Naive thymus-derived CD8-positive, alpha-beta T cell (primary cell): ENCODE results near the gene SMARCE1. TPM values are rescaled to one million over a fixed set of nuclear protein-coding genes. Genes with fewer than 3 reads are reported as not detected.

Source experiments
- ATAC-seq, 2 donors: fragments of 150-1000 bp; cut with Tn5 transposase in 1 of 2; sonication (Bioruptor Pico), chemical (Tn5 transposase) in 1 of 2; 1 replicate in 1 of 2; 2 replicates in 1 of 2; pipeline ENCODE4 v1.10.0; 2021; ENCODE audit warnings: mild to moderate bottlenecking in 2 of 2, moderate library complexity in 2 of 2
- POLR2A ChIA-PET: fragments of 350-600 bp; sonication (Branson Sonifier 250); formaldehyde crosslinking; loops from one replicate; lab custom pipeline; 2021; ENCODE audit warnings: antibody characterized with exemption; lab: Charles Lee
- DNase-seq, 10 donors: peaks; one replicate each; pipeline versions ENCODE4 v3.0.0 to v3.0.0-alpha.2; 2020 to 2022
- H3K27ac Mint-ChIP-seq, 10 donors: one replicate each; pipeline ENCODE4 v1.8.0; 2020 to 2022; ENCODE audit warnings: mild to moderate bottlenecking in 10 of 10, mixed read lengths in 10 of 10, moderate library complexity in 4 of 10, inconsistent platforms in 1 of 10
- H3K27me3 Mint-ChIP-seq, 5 donors: one replicate each; pipeline ENCODE4 v1.8.0; 2021 to 2022; ENCODE audit warnings: mixed read lengths in 5 of 5
- H3K36me3 Mint-ChIP-seq, 3 donors: one replicate each; pipeline ENCODE4 v1.8.0; 2020 to 2022; ENCODE audit warnings: mixed read lengths in 3 of 3, mild to moderate bottlenecking in 2 of 3, inconsistent platforms in 1 of 3
- H3K4me1 Mint-ChIP-seq, 4 donors: one replicate each; pipeline ENCODE4 v1.8.0; 2021 to 2022; ENCODE audit warnings: mixed read lengths in 4 of 4
- H3K4me3 Mint-ChIP-seq, 10 donors: one replicate each; pipeline ENCODE4 v1.8.0; 2020 to 2022; ENCODE audit warnings: mild to moderate bottlenecking in 10 of 10, mixed read lengths in 10 of 10, moderate library complexity in 6 of 10, inconsistent platforms in 1 of 10
- H3K9me3 Mint-ChIP-seq, 9 donors: one replicate each; pipeline ENCODE4 v1.8.0; 2020 to 2022; ENCODE audit warnings: mixed read lengths in 9 of 9, mild to moderate bottlenecking in 3 of 9, inconsistent platforms in 1 of 9, moderate library complexity in 1 of 9
- polyA plus RNA-seq, 3 donors: library from polyadenylated mRNA; unstranded; fragments of 300-500 nt; fragmentation: Illumina TruSeq; gene quantifications; one replicate each; pipeline ENCODE4 v1.2.3, GENCODE V29; 2021
- total RNA-seq, 8 experiments: library from RNA in 2 of 8; stranded (reverse) in 2 of 8; gene quantifications; one replicate each; pipeline ENCODE4 v1.2.3 and lab custom pipeline; 2021 to 2026

SMARCE1 gene
- total RNA-seq: 100 to 1,000 TPM in 1 of 2 experiments, 10 to 100 TPM in 1; 97.5 to 108 TPM
- polyA plus RNA-seq: 100 to 1,000 TPM; 195 to 229 (median 220) TPM
- total RNA-seq (lab: John Stamatoyannopoulos, UW): 11.8 to 42.3 (median 25.2) reads per million in 6 experiments

- H3K27me3 Mint-ChIP-seq: no peaks in the 10 kb centered on the region
- H3K36me3 Mint-ChIP-seq: peaks cover 5 to 28% (median 10%) of the 10 kb centered on the region in 3 donors
- H3K4me1 Mint-ChIP-seq: peaks cover 13 to 59% (median 45%) of the 10 kb centered on the region in 4 donors
- POLR2A ChIA-PET: interaction anchor here (0.5 to 3.5 kb wide), 23 partner anchors 13 to 1042 kb away, joined by 3 to 46 read pairs (median 4); partner anchors contain the start of gene CCR7
- DNase-seq: peak; percentile 48 to 90 (median 68)
- H3K27ac Mint-ChIP-seq: peak within 1 kb of the TSS; percentile 94 to 100 (median 98)
- H3K9me3 Mint-ChIP-seq: no peaks in the 10 kb centered on the region
- ATAC-seq: peak; percentile 74 to 81
- H3K4me3 Mint-ChIP-seq: peak within 1 kb of the TSS; percentile 89 to 99 (median 95)
These were observed at the start of gene SMARCE1 for GRCh38 chr17:40647624-40648383. Gene SMARCE1 (minus strand): TSS chr17:40647818. CDS start chr17:40645802, 2,016 bp downstream.

GRCh38 chr17:40697297-40697696 lies 49.7 kb upstream of the SMARCE1 start:
- H3K27me3 Mint-ChIP-seq: peaks cover 1 to 39% (median 9%) of the 10 kb centered on the region in 5 donors
- POLR2A ChIA-PET: no interaction called here
- H3K4me3 Mint-ChIP-seq: no peak overlapping the region
- ATAC-seq (no peak), DNase-seq (no peak)
- no peaks in the 10 kb centered on the region for H3K9me3 Mint-ChIP-seq
- H3K36me3 Mint-ChIP-seq: no peaks in the 10 kb centered on the region
- H3K27ac Mint-ChIP-seq: peak overlapping the region in 1 of 10 donors; percentile 72
- no peaks in the 10 kb centered on the region for H3K4me1 Mint-ChIP-seq

DNA sequence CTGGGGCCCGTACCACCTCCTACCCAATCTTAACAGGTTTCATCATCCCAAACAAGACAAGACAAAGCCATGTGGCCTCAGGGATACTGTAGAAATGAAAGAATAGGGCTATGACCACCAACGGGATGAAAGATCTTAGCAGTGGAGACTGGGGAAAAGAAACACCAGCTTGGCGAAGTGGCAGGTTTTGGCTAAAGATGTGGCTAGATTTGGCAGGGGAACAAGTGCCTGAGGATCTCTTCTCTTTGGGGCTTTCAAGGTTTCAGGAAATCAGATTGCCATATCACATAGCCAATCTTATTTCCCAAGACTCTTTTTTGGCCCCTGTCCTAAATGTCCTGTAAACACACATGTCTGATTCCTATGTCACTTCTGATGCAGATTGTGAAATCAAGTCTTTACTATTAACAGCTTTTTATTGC lies 49.0 kb upstream of the SMARCE1 start:
- POLR2A ChIA-PET: no interaction called here
- Mint-ChIP-seq H3K4me3 (no peak overlapping the region), H3K4me1 (no peaks in the 10 kb centered on the region), H3K36me3 (no peaks in the 10 kb centered on the region), H3K27ac (no peak overlapping the region), H3K27me3 (peaks cover 1 to 42% (median 9%) of the 10 kb centered on the region in 5 donors), H3K9me3 (no peaks in the 10 kb centered on the region)
- no peak for ATAC-seq
- no peak for DNase-seq

- ATAC-seq: no peak
- H3K4me1 Mint-ChIP-seq: no peaks in the 10 kb centered on the region
- POLR2A ChIA-PET: no interaction called here
These were observed 48.4 kb upstream of the SMARCE1 start for GRCh38 chr17:40695874-40696472.

DNA sequence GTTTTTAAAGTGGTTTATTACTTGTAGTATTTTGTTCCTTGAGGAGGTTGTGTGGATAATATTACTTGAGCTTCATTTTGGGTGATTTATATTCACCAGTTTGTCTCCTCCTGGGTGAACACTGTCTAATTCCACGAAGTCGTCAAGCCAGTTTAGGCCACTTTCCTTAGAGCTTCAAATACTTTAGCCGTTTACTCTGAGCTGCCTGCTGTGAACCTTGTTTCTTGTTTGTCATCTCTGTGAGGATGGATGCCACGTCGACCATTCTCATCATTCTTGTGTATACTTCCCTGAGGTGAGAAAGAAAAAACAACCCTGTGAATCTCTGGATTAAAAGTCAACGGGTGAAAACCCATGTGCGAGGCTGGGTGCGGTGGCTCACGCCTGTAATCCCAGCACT lies 47.0 kb upstream of the SMARCE1 start:
- Mint-ChIP-seq H3K4me3 (no peak overlapping the region), H3K27ac (no peak overlapping the region), H3K9me3 (no peaks in the 10 kb centered on the region), H3K27me3 (peaks cover 0 to 49% (median 9%) of the 10 kb centered on the region in 5 donors), H3K4me1 (no peaks in the 10 kb centered on the region), H3K36me3 (no peaks in the 10 kb centered on the region)
- POLR2A ChIA-PET: no interaction called here
- ATAC-seq (no peak), DNase-seq (no peak)

More at GRCh38 chr17:40695874-40696472, 48.4 kb upstream of the SMARCE1 start:
- Mint-ChIP-seq H3K9me3 (no peaks in the 10 kb centered on the region), H3K27me3 (peaks cover 0 to 47% (median 9%) of the 10 kb centered on the region in 5 donors), H3K4me3 (no peak overlapping the region), H3K36me3 (no peaks in the 10 kb centered on the region), H3K27ac (no peak overlapping the region)
- DNase-seq: no peak

DNA sequence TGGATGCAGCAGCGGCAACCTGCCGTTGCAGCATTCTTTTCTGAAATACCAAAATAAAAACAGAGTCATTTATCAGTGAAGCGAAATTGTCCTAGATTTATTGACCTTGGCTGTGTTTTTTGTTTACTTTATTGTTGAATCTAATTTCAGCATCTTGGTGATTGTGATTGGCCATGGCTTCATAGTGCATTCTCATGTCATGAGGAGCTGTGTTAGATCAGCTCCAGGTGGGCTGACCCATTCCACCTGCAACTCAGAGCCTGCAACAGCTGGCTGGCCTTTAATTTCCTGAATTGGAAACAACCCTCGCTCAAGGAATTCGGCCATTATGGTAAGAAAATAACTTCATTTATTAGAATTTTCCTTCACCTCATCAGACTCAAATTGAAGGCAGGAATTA lies 39.5 kb upstream of the SMARCE1 start:
- POLR2A ChIA-PET: no interaction called here
- DNase-seq (no peak), ATAC-seq (no peak)
- Mint-ChIP-seq H3K4me1 (no peaks in the 10 kb centered on the region), H3K9me3 (no peaks in the 10 kb centered on the region), H3K4me3 (no peak overlapping the region), H3K27me3 (peaks cover 0 to 19% (median 0%) of the 10 kb centered on the region in 5 donors), H3K27ac (no peak overlapping the region), H3K36me3 (no peaks in the 10 kb centered on the region)

- Mint-ChIP-seq H3K36me3 (no peaks in the 10 kb centered on the region), H3K27me3 (peaks cover 0 to 22% (median 2%) of the 10 kb centered on the region in 5 donors), H3K27ac (no peak overlapping the region), H3K4me1 (no peaks in the 10 kb centered on the region), H3K9me3 (no peaks in the 10 kb centered on the region), H3K4me3 (no peak overlapping the region)
- ATAC-seq (no peak), DNase-seq (no peak)
- POLR2A ChIA-PET: no interaction called here
These were observed 38.6 kb upstream of the SMARCE1 start for GRCh38 chr17:40686192-40686591.

- H3K27me3 Mint-ChIP-seq: peaks cover 11 to 46% (median 22%) of the 10 kb centered on the region in 5 donors
These were observed 33.4 kb upstream of the SMARCE1 start for GRCh38 chr17:40680998-40681397.

GRCh38 chr17:40679523-40679907 lies 31.9 kb upstream of the SMARCE1 start:
- no peaks in the 10 kb centered on the region for H3K36me3 Mint-ChIP-seq
- H3K4me3 Mint-ChIP-seq: no peak overlapping the region
- DNase-seq: no peak
- ATAC-seq: no peak
- peaks cover 12 to 53% (median 27%) of the 10 kb centered on the region in 5 donors for H3K27me3 Mint-ChIP-seq
- peaks cover 0 to 3% (median 0%) of the 10 kb centered on the region in 4 donors for H3K4me1 Mint-ChIP-seq
- no peaks in the 10 kb centered on the region for H3K9me3 Mint-ChIP-seq
- POLR2A ChIA-PET: no interaction called here
- H3K27ac Mint-ChIP-seq: no peak overlapping the region

More at GRCh38 chr17:40680998-40681397, 33.4 kb upstream of the SMARCE1 start:
- POLR2A ChIA-PET: no interaction called here
- no peaks in the 10 kb centered on the region for H3K36me3 Mint-ChIP-seq
- peaks cover 0 to 3% (median 0%) of the 10 kb centered on the region in 4 donors for H3K4me1 Mint-ChIP-seq
- H3K4me3 Mint-ChIP-seq: no peak overlapping the region
- DNase-seq (no peak), ATAC-seq (no peak)
- H3K9me3 Mint-ChIP-seq: no peaks in the 10 kb centered on the region
- no peak overlapping the region for H3K27ac Mint-ChIP-seq

DNA sequence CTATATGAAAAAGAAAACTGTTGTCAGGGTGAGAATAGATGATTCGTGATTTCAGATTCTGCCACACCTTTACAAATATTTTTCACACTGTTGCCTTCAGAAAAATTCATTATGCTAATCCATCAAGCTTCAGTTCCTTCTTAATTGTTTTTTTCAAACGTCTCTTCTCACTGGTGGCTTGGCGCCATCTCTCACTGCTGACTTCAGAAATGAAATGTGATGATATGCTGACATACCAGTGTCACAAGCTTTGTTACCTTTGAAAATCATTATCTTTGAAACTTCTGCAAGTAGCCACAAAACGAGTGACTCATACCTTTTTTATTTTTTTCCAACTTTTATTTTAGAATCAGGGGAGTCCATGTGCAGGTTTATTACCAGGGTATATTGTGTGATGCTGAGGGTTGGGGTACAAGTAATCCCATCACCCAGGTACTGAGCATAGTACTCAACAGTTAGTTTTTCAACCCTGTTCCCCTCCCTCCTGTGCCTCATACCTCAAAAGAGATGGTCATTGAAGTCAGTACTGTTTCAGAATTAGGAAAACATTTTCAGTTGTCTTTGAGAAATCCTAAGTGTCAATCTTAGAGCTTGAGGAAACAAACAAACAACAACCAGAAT lies 31.4 kb upstream of the SMARCE1 start:
- no peaks in the 10 kb centered on the region for H3K36me3 Mint-ChIP-seq
- H3K27me3 Mint-ChIP-seq: peaks cover 12 to 57% (median 27%) of the 10 kb centered on the region in 5 donors
- H3K4me3 Mint-ChIP-seq: no peak overlapping the region
- DNase-seq (no peak), ATAC-seq (no peak)
- peaks cover 0 to 3% (median 0%) of the 10 kb centered on the region in 4 donors for H3K4me1 Mint-ChIP-seq
- H3K27ac Mint-ChIP-seq: no peak overlapping the region
- H3K9me3 Mint-ChIP-seq: no peaks in the 10 kb centered on the region
- POLR2A ChIA-PET: no interaction called here

DNA sequence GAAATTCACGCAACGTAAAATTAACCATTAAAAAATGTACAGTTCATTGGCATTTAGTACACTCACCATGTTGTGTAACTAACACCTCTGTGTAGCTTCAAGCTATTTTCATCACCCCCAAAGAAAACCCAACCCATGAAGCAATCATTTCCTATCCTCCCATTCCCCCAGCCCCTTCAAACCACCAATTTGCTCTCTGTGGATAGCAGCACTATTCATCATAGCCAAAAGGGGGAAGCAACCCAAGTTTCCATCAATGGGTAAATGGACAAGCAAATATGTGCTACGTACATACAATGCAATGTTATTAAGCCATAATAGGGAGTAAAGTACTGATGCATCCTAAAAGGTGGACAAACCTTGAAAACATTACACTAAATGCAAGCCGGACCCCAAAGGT lies 28.3 kb upstream of the SMARCE1 start:
- H3K27me3 Mint-ChIP-seq: peaks cover 12 to 53% (median 15%) of the 10 kb centered on the region in 5 donors
- H3K36me3 Mint-ChIP-seq: no peaks in the 10 kb centered on the region
- H3K9me3 Mint-ChIP-seq: no peaks in the 10 kb centered on the region
- no peak overlapping the region for H3K27ac Mint-ChIP-seq
- no peak for ATAC-seq
- no peak for DNase-seq
- POLR2A ChIA-PET: no interaction called here
- no peak overlapping the region for H3K4me3 Mint-ChIP-seq
- H3K4me1 Mint-ChIP-seq: peaks cover 0 to 3% (median 0%) of the 10 kb centered on the region in 4 donors

- no peaks in the 10 kb centered on the region for H3K9me3 Mint-ChIP-seq
- peaks cover 4 to 41% (median 10%) of the 10 kb centered on the region in 5 donors for H3K27me3 Mint-ChIP-seq
- no peaks in the 10 kb centered on the region for H3K4me1 Mint-ChIP-seq
- no peak overlapping the region for H3K4me3 Mint-ChIP-seq
- POLR2A ChIA-PET: no interaction called here
- H3K27ac Mint-ChIP-seq: no peak overlapping the region
- no peaks in the 10 kb centered on the region for H3K36me3 Mint-ChIP-seq
- DNase-seq (no peak), ATAC-seq (no peak)
These were observed 25.0 kb upstream of the SMARCE1 start for GRCh38 chr17:40672654-40673053.

- Mint-ChIP-seq H3K4me3 (no peak overlapping the region), H3K27me3 (peaks cover 0 to 37% (median 6%) of the 10 kb centered on the region in 5 donors), H3K9me3 (no peaks in the 10 kb centered on the region), H3K27ac (no peak overlapping the region), H3K4me1 (no peaks in the 10 kb centered on the region), H3K36me3 (no peaks in the 10 kb centered on the region)
- POLR2A ChIA-PET: no interaction called here
- DNase-seq: no peak
- ATAC-seq: no peak
These were observed 23.7 kb upstream of the SMARCE1 start for GRCh38 chr17:40671282-40671681.
